ENCODE results near the gene CD1E. TPM values are rescaled to one million over a fixed set of nuclear protein-coding genes. Genes with fewer than 3 reads are reported as not detected.
"Not testable (repeated sequence)": the region's sequence is repeated elsewhere in the genome, so short reads cannot be mapped to it uniquely, and the experiment has no call there.

Gene CD1E
- total RNA-seq, 1 donor from 2014 or later: not detected

DNA sequence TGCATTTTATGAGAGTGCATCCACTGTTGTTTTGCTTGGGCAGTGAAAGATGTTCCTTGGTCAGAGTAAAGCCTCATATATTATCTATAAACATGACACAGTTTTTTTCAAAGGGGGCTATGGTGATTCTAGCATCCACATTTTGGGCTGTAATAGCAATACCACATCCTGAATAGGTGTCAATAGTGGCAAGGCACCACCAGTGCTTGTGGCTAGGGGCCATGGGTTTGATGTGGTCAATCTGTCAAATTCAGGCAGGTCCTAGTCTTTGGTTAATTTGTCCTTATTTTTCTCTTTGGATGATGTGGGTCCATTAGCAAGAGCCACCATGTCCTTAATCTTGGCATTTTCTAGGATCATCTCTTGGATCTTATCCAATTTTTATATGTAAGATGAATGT, 13.1 kb downstream of the CD1E start:
- TF ChIP-seq, protein P1, sequence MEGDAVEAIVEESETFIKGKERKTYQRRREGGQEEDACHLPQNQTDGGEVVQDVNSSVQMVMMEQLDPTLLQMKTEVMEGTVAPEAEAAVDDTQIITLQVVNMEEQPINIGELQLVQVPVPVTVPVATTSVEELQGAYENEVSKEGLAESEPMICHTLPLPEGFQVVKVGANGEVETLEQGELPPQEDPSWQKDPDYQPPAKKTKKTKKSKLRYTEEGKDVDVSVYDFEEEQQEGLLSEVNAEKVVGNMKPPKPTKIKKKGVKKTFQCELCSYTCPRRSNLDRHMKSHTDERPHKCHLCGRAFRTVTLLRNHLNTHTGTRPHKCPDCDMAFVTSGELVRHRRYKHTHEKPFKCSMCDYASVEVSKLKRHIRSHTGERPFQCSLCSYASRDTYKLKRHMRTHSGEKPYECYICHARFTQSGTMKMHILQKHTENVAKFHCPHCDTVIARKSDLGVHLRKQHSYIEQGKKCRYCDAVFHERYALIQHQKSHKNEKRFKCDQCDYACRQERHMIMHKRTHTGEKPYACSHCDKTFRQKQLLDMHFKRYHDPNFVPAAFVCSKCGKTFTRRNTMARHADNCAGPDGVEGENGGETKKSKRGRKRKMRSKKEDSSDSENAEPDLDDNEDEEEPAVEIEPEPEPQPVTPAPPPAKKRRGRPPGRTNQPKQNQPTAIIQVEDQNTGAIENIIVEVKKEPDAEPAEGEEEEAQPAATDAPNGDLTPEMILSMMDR (IDR thresholded peaks at IDR 0.05; ENCODE audit: unreplicated experiment): no peak
- no peaks in the 10 kb centered on the region for H3K36me3 Mint-ChIP-seq
- no peaks in the 10 kb centered on the region for H3K4me1 Mint-ChIP-seq
- H3K27ac Mint-ChIP-seq: no peak overlapping the region
- peaks cover 6% of the 10 kb centered on the region for H3K9me3 Mint-ChIP-seq
- DNase-seq (ENCODE audit: low spot score in 2 of 2, unreplicated experiment in 2 of 2): no peak
- H3K27me3 Mint-ChIP-seq (ENCODE audit: low read depth): peaks cover 2% of the 10 kb centered on the region
- no peak overlapping the region for H3K4me3 Mint-ChIP-seq

DNA sequence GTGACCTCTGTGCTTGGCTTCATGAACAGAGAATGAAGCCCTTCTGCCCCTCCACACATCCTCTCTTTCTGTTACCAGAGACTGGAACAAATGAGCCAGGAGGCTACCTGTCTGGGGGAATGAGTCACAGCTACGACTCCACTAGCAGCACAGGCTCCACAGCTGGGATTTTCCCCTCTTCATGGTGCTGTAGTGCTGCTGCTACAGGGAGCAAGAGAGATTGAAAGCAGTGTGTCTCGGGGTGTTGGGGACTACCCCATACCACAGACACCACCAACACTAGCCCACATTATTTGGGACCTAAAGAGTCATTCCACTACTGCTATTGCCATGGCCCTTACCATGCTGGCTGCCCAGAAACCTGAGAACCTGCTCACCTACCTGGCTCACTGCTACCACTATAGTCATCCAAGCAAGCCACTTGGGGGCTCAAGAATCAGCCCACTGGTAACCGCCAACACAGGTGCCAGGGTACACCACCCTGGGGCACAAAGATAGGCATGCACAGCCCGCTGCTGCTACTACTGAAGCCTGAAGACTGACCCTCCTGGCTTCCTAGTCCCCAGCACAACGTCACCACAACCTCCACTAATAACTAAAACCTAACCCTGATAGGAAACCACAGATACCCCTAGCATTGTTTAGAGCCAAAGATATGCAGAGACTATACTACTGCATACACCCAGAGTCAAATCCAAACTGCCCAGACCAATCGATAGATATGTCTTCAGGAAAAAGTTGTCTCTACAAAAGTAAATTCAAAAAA, 17.7 kb downstream of the CD1E start:
- Mint-ChIP-seq H3K4me1 (no peaks in the 10 kb centered on the region), H3K4me3 (no peak overlapping the region)

DNA sequence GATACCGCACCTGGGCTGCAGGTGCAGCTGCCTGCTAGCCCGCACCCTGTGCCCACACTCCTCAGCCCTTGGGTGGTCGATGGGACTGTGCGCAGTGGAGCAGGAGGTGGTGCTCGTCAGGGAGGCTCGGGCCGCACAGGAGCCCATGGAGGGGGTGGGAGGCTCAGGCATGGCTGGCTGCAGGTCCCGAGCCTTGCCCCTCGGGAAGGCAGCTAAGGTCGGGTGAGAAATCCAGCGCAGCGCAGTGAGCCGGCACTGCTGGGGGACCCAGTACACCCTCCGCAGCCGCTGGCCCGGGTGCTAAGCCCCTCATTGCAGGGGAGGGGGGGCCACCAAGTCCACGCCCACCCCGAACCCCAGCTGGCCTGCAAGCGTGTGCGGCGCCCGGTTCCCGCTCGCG, 20.4 kb downstream of the CD1E start:
- peaks cover 15% of the 10 kb centered on the region for H3K9me3 Mint-ChIP-seq
- DNase-seq (ENCODE audit: low spot score in 2 of 2, unreplicated experiment in 2 of 2); H3K4me3 Mint-ChIP-seq; H3K36me3 Mint-ChIP-seq; H3K4me1 Mint-ChIP-seq; H3K27me3 Mint-ChIP-seq (ENCODE audit: low read depth); H3K27ac Mint-ChIP-seq: not testable (repeated sequence)

More for the DNA sequence above, 17.7 kb downstream of the CD1E start:
- no peak for DNase-seq (ENCODE audit: low spot score in 2 of 2, unreplicated experiment in 2 of 2)
- H3K9me3 Mint-ChIP-seq: peaks cover 18% of the 10 kb centered on the region
- TF ChIP-seq, protein P1 (IDR thresholded peaks at IDR 0.05; ENCODE audit: unreplicated experiment): no peak
- no peaks in the 10 kb centered on the region for H3K36me3 Mint-ChIP-seq
- H3K27me3 Mint-ChIP-seq (ENCODE audit: low read depth): peaks cover 2% of the 10 kb centered on the region
- H3K27ac Mint-ChIP-seq: no peak overlapping the region

DNA sequence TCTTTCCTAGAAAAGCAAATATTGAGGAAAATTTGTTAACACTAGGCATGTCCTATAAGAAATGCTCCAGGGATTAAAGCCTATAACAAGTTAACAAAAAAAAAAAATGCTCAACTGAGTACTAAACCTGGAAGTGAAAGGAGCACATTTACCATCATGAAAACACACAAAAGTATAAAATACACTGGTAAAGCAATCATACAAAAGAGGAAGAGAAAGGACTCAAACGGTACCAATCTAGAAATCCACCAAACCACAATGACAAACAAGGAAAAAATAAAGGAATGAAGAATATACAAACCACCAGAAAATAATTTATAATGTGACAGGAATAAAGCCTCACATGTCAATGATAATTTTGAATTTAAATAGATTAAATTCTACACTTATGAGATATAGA, 21.2 kb downstream of the CD1E start:
- H3K4me1 Mint-ChIP-seq: no peaks in the 10 kb centered on the region
- no peaks in the 10 kb centered on the region for H3K36me3 Mint-ChIP-seq

DNA sequence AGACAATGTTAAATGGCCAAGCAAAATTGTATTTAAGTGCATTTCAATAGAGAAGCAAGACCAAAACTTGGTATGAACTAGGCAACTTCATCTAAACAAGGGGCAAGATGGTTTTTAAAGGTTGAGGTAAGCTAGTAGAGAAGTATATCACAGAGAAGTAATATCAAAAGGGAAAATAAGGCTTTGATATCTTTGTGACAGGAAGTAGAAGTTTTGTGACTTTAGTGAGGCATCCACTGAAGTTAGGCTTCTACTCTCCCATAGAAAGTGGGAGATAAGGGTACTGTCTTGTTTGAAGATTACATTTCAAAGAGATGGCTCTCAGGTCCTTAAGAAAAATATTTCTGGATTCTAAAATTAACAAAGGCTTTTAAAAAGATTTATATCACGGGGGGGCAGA, 36.6 kb downstream of the CD1E start:
- no peak for DNase-seq (ENCODE audit: low spot score in 2 of 2, unreplicated experiment in 2 of 2)
- Mint-ChIP-seq H3K27ac (no peak overlapping the region), H3K9me3 (peaks cover 12% of the 10 kb centered on the region), H3K4me3 (no peak overlapping the region), H3K36me3 (no peaks in the 10 kb centered on the region), H3K4me1 (no peaks in the 10 kb centered on the region), H3K27me3 (ENCODE audit: low read depth) (no peaks in the 10 kb centered on the region)
- TF ChIP-seq, protein P1 (IDR thresholded peaks at IDR 0.05; ENCODE audit: unreplicated experiment): no peak

More for the DNA sequence above, 21.2 kb downstream of the CD1E start:
- H3K9me3 Mint-ChIP-seq: peaks cover 15% of the 10 kb centered on the region
- no peak overlapping the region for H3K27ac Mint-ChIP-seq
- DNase-seq (ENCODE audit: low spot score in 2 of 2, unreplicated experiment in 2 of 2): no peak
- no peak overlapping the region for H3K4me3 Mint-ChIP-seq
- peaks cover 4% of the 10 kb centered on the region for H3K27me3 Mint-ChIP-seq (ENCODE audit: low read depth)
- TF ChIP-seq, protein P1 (IDR thresholded peaks at IDR 0.05; ENCODE audit: unreplicated experiment): no peak

DNA sequence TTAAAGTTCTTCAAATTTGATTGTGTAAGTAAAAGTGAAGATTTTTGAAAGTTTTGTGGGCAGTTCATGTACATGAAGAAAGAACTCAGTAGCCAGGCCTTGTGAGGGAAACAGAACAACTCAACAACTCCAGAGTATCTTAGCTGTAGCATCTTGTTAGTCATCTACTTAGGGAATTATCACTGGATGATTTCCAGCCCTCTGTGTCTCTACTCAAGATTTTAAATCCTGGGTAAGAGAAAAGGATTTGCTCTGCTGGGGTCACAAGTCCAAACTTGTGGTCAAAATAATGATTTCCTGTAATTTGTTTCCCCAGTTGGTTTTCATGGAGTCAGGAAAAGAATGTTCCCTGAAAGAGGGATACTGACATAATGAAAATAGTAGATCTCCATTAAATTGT, 37.4 kb downstream of the CD1E start:
- no peaks in the 10 kb centered on the region for H3K4me1 Mint-ChIP-seq
- TF ChIP-seq, protein P1 (IDR thresholded peaks at IDR 0.05; ENCODE audit: unreplicated experiment): no peak
- peaks cover 1% of the 10 kb centered on the region for H3K27me3 Mint-ChIP-seq (ENCODE audit: low read depth)
- H3K4me3 Mint-ChIP-seq: no peak overlapping the region
- no peak overlapping the region for H3K27ac Mint-ChIP-seq
- DNase-seq (ENCODE audit: low spot score in 2 of 2, unreplicated experiment in 2 of 2): no peak
- H3K36me3 Mint-ChIP-seq: no peaks in the 10 kb centered on the region
- peaks cover 8% of the 10 kb centered on the region for H3K9me3 Mint-ChIP-seq

Measured in mesothelial cell of epicardium (in vitro differentiated cells).